ENCODE data around the gene RHOT2. TPM values are rescaled to one million over a fixed set of nuclear protein-coding genes. Genes with fewer than 3 reads are reported as not detected.

RHOT2 gene
- total RNA-seq (2021): 184 and 193 TPM in 2 replicates
- percentile 63 among the genes with signal in this experiment for Bru-seq, nascent RNA
- BruChase-seq, experiment 1, labeled RNA remaining after a 2-hour chase: percentile 78 among the genes with signal in this experiment
- percentile 88 among the genes with signal in this experiment for BruChase-seq, experiment 2, labeled RNA remaining after a 6-hour chase
- long read RNA-seq, transcript RHOT2-201 (19 exons, 2,539 nt): major isoform, 78 of 318 reads
- long read RNA-seq, partial matches to known transcripts: 29 of 318 reads
- long read RNA-seq, other reads (novel, unspliced or antisense): 209 of 318 reads

DNA sequence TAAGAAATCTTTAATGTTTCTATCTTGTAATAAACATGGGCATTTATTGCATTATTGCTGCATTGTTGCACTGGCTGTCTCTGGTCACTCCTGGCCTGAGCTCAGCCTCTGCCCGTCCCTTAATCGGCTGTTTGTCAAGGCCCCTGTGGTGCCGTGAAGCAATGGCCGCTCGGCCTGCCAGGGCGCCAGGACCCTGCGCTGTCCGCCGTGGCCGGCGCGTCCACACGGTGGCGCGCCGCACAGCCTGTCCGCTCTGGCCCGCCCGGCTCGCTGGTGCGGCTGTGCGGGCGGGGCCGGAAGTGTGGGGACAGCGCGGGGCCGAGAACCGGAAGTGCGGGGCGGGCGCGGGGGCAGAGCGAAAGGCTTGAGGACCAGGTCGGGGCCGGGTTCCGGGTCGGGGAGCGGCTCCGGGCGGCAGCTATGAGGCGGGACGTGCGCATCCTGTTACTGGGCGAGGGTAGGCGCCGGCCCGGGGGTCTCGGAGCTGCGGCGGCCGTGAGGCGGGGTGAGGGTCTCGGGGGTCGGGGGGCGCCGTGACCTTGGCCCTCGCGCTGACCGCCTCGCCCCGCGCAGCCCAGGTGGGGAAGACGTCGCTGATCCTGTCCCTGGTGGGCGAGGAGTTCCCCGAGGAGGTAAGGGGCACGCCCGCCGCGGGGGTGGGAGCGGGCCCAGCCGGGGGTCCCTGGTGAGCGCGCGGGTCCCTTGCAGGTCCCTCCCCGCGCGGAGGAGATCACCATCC lies at the start of gene RHOT2:
Gene RHOT2, plus strand, starts transcription at position 353 of the 739 bp plus-strand sequence. Its CDS starts 68 bp downstream, at position 421.
- CTCF ChIA-PET: no interaction called here
- Histone ChIP-seq H3K36me3 (ENCODE audit: insufficient read depth, low read length, poor library complexity, severe bottlenecking) (peaks cover 35% of the 10 kb centered on the region), H3K4me1 (ENCODE audit: insufficient read depth, low read length, poor library complexity, severe bottlenecking) (peaks cover 3% of the 10 kb centered on the region), H3K27me3 (replicated peaks; ENCODE audit: insufficient read depth, low read depth, low read length, poor library complexity) (no peaks in the 10 kb centered on the region), H3K9me3 (ENCODE audit: low read depth, low read length, poor library complexity, severe bottlenecking) (no peaks in the 10 kb centered on the region), H3K4me3 (ENCODE audit: low read depth, low read length, poor library complexity, severe bottlenecking) (peak within 1 kb of the TSS; percentile 99), H3K27ac (ENCODE audit: low read depth, low read length, poor library complexity, severe bottlenecking) (peak within 1 kb of the TSS; percentile 94)
- no peak for TF ChIP-seq EZH2 (IDR thresholded peaks at IDR 0.05; ENCODE audit: borderline replicate concordance, low read depth, low read length, poor library complexity, severe bottlenecking)
- peak; percentile 76 for TF ChIP-seq CTCF (conservative IDR thresholded peaks at IDR 0.05; ENCODE audit: low read depth, low read length)
- intact Hi-C loops (cut with micrococcal nuclease; ENCODE audit: unreplicated experiment): no loop called here
- POLR2A ChIA-PET (ENCODE audit: low non-redundant PET): no interaction called here
- BruUV-seq (replicated peaks): no TSS peak
- DNase-seq (ENCODE audit: low spot score): peak; percentile 96

DNA sequence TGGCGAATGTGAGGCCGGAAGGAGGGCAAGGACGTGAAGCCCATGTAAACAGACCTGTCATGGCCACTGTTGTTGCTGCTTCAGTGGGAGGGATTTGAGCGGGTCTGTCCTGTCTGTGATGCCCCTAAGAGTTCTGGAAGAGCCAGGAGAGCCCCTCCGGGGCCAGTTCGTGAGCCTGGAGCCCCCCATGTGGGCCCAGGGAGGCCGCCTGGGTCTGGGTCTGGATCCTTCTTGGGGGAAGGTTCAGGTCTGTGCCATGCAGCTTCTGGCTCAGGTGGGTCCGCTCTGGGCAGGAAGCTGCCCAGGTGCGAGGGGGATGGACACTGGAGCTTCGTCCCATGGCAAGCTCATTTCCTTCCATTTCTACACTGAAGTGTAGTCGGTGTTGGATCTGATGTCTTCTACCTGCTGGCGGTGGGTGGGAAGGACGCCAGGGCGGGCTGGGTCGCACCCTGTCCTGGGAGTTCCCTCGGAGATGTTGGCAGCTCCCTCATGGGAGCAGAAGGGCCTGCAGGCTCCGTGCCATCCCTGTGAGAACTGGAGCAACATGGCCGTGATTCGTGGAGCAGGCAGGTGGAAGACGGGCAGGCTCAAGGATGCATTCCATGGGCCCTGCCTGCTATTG lies 48.3 kb upstream of the RHOT2 start:
- POLR2A ChIA-PET (ENCODE audit: low non-redundant PET): no interaction called here
- CTCF ChIA-PET: interaction anchor here (0.7 kb wide), 1 partner anchor 91 kb away, joined by 3 read pairs; no protein-coding TSS in a partner anchor
- no peaks in the 10 kb centered on the region for H3K27me3 ChIP-seq (replicated peaks; ENCODE audit: insufficient read depth, low read depth, low read length, poor library complexity)
- H3K36me3 ChIP-seq (ENCODE audit: insufficient read depth, low read length, poor library complexity, severe bottlenecking): no peaks in the 10 kb centered on the region
- peaks cover 5% of the 10 kb centered on the region for H3K4me1 ChIP-seq (ENCODE audit: insufficient read depth, low read length, poor library complexity, severe bottlenecking)
- no peak for DNase-seq (ENCODE audit: low spot score)
- no peak overlapping the region for H3K4me3 ChIP-seq (ENCODE audit: low read depth, low read length, poor library complexity, severe bottlenecking)
- H3K27ac ChIP-seq (ENCODE audit: low read depth, low read length, poor library complexity, severe bottlenecking): no peak overlapping the region
- intact Hi-C loops (cut with micrococcal nuclease; ENCODE audit: unreplicated experiment): no loop called here
- TF ChIP-seq EZH2 (IDR thresholded peaks at IDR 0.05; ENCODE audit: borderline replicate concordance, low read depth, low read length, poor library complexity, severe bottlenecking) (no peak), CTCF (conservative IDR thresholded peaks at IDR 0.05; ENCODE audit: low read depth, low read length) (no peak)
- BruUV-seq (replicated peaks): no TSS peak
- H3K9me3 ChIP-seq (ENCODE audit: low read depth, low read length, poor library complexity, severe bottlenecking): no peaks in the 10 kb centered on the region

DNA sequence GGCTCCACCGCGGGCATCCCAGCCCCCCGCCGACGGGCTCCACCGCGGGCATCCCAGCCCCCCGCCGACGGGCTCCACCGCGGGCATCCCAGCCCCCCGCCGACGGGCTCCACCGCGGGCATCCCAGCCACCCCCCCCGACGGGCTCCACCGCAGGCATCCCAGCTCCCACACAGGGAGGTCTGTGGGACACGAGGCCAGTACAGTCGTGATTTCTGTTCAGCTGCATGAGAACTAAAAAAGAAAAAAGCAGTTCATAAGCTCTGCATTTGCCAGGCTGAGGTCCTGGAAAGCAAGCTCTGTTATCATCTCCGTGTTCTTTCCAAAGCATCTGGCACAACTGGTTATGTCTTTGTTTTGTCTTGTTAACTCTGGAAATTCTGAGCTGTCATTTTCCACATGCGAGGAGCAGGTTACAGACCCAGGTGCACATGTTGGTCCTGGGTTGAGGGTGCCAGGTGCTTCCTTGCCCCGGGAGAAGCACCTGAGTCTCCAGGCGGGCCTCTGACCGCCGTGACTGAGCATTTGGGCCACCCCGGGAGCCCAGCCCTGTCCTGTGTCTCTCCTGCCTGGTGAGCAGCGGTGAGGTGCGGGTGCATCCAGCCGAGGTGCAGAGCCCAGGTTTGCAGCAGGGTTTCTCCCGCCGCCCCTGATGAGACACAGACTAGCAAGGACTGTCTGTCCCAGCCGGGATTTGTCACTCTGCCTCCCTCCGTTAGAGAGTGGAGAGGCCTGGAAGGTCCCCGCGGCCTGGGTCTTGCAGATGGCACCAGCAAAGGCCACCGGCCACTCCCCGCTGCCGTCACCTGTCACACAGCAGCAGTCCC lies 47.0 kb upstream of the RHOT2 start:
- H3K4me1 ChIP-seq (ENCODE audit: insufficient read depth, low read length, poor library complexity, severe bottlenecking): peaks cover 5% of the 10 kb centered on the region
- ChIA-PET POLR2A (ENCODE audit: low non-redundant PET) (no interaction called here), CTCF (no interaction called here)
- H3K27ac ChIP-seq (ENCODE audit: low read depth, low read length, poor library complexity, severe bottlenecking): no peak overlapping the region
- H3K4me3 ChIP-seq (ENCODE audit: low read depth, low read length, poor library complexity, severe bottlenecking): no peak overlapping the region
- no peak for DNase-seq (ENCODE audit: low spot score)
- no peaks in the 10 kb centered on the region for H3K27me3 ChIP-seq (replicated peaks; ENCODE audit: insufficient read depth, low read depth, low read length, poor library complexity)
- no TSS peak for BruUV-seq (replicated peaks)
- intact Hi-C loops (cut with micrococcal nuclease; ENCODE audit: unreplicated experiment): no loop called here
- TF ChIP-seq EZH2 (IDR thresholded peaks at IDR 0.05; ENCODE audit: borderline replicate concordance, low read depth, low read length, poor library complexity, severe bottlenecking): no peak
- TF ChIP-seq CTCF (conservative IDR thresholded peaks at IDR 0.05; ENCODE audit: low read depth, low read length): no peak
- H3K36me3 ChIP-seq (ENCODE audit: insufficient read depth, low read length, poor library complexity, severe bottlenecking): peaks cover under 1% of the 10 kb centered on the region
- no peaks in the 10 kb centered on the region for H3K9me3 ChIP-seq (ENCODE audit: low read depth, low read length, poor library complexity, severe bottlenecking)
